Measurements from ENCODE around the gene RAMP1. TPM values are rescaled to one million over a fixed set of nuclear protein-coding genes. Genes with fewer than 3 reads are reported as not detected.

The RAMP1 gene
- total and polyA plus RNA-seq, 9 of the 15 experiments (the other 6 are each of a cell fraction or from before 2014, with no cell fraction given) = 0.72 to 0.77 TPM; not detected in 7

- Histone ChIP-seq H3K27me3 (ENCODE audit: control insufficient read depth in 2 of 2, insufficient read depth in 2 of 2, low read length in 2 of 2) (peaks cover 10 to 47% of the 10 kb centered on the region in 2 experiments; a peak in 4 of 5 replicates), H3K36me3 (ENCODE audit: control insufficient read depth, insufficient read depth, low read length) (no peaks in the 10 kb centered on the region), H3K4me2 (ENCODE audit: insufficient read depth, low read length) (no peak overlapping the region), H3K4me1 (replicated peaks in 1 of 2; ENCODE audit: control insufficient read depth in 2 of 2, insufficient read depth in 2 of 2, low read length in 2 of 2) (peaks cover 0 to 8% of the 10 kb centered on the region in 2 experiments; a peak in 1 of 5 replicates), H3K9ac (ENCODE audit: insufficient read depth in 1 of 2, low read depth in 2 of 2, low read length in 2 of 2) (no peak overlapping the region), H3K9me1 (ENCODE audit: control insufficient read depth, insufficient read depth, low read length) (no peaks in the 10 kb centered on the region), H3K27ac (ENCODE audit: extremely low read depth, low read depth, low read length) (no peak overlapping the region), H3K79me2 (ENCODE audit: control insufficient read depth, insufficient read depth, low read length) (no peaks in the 10 kb centered on the region), H2AFZ (ENCODE audit: low read depth, low read length) (no peak overlapping the region), H4K20me1 (replicated peaks; ENCODE audit: control insufficient read depth, insufficient read depth, low read length) (no peaks in the 10 kb centered on the region), H3K9me3 (replicated peaks; ENCODE audit: control insufficient read depth, insufficient read depth, low read depth, low read length) (no peaks in the 10 kb centered on the region), H3K4me3 (no peak overlapping the region)
- in situ Hi-C loops (cut with MboI) (loop anchor here (10.0 to 25.0 kb wide), 2 partner anchors 246 to 404 kb away; partner anchors contain the start of gene ESPNL), intact Hi-C loops (cut with micrococcal nuclease) (loop anchor here (1.0 to 10.0 kb wide), 3 partner anchors 251 to 404 kb away; partner anchors contain the start of gene KLHL30)
- 18% methylated on average over 11 of the region's 14 CpGs for WGBS (ENCODE audit: insufficient coverage, low coverage, missing lambda C conversion rate)
- DNase-seq (ENCODE audit: extremely low read depth in 1 of 4, low spot score in 3 of 4) (peak; percentile 37 to 62 (median 48)), FAIRE-seq (peak; percentile 83), ATAC-seq (peak; percentile 98)
- ChIA-PET CTCF (ENCODE audit: low intra/inter-chr PET ratio) (interaction anchor here (0.7 to 1.8 kb wide), 4 partner anchors 249 to 405 kb away, joined by 3 to 13 read pairs (median 4); no protein-coding TSS in a partner anchor), POLR2A (interaction anchor here (0.8 kb wide), 1 partner anchor 257 kb away, joined by 3 read pairs; no protein-coding TSS in a partner anchor)
- BruUV-seq (replicated peaks) = no TSS peak
- TF ChIP-seq HMGN3 (IDR thresholded peaks at IDR 0.05; ENCODE audit: borderline replicate concordance, extremely low read depth, insufficient read length, low read depth, low read length) (no peak), MYBL2 (IDR thresholded peaks at IDR 0.05; ENCODE audit: low read depth) (no peak), MYBL2 (CRISPR knock-in tag; IDR thresholded peaks at IDR 0.05; ENCODE audit: borderline replicate concordance) (no peak), IRF2 (CRISPR knock-in tag; IDR thresholded peaks at IDR 0.05) (no peak), MYNN (IDR thresholded peaks at IDR 0.05) (no peak), MYNN (CRISPR knock-in tag; IDR thresholded peaks at IDR 0.05) (no peak), SMC3 (conservative IDR thresholded peaks at IDR 0.05; ENCODE audit: insufficient read depth, low read depth, low read length) (peak; percentile 72), RUNX1 (IDR thresholded peaks at IDR 0.05; ENCODE audit: low read depth) (no peak), NR2C2 (CRISPR knock-in tag; IDR thresholded peaks at IDR 0.05) (no peak), NR2C2 (tag; IDR thresholded peaks at IDR 0.05) (no peak), FOXK1 (CRISPR knock-in tag; IDR thresholded peaks at IDR 0.05; ENCODE audit: borderline replicate concordance) (no peak), HDAC8 (tag; IDR thresholded peaks at IDR 0.05) (no peak), TCF7 (IDR thresholded peaks at IDR 0.05; ENCODE audit: borderline replicate concordance) (no peak), BRF2 (IDR thresholded peaks at IDR 0.05; ENCODE audit: borderline replicate concordance, insufficient read depth, insufficient read length) (no peak), CAMTA2 (CRISPR knock-in tag; conservative IDR thresholded peaks at IDR 0.05) (no peak), DIDO1 (tag; IDR thresholded peaks at IDR 0.05; ENCODE audit: low read depth) (no peak)
- TF ChIP-seq, protein P1, sequence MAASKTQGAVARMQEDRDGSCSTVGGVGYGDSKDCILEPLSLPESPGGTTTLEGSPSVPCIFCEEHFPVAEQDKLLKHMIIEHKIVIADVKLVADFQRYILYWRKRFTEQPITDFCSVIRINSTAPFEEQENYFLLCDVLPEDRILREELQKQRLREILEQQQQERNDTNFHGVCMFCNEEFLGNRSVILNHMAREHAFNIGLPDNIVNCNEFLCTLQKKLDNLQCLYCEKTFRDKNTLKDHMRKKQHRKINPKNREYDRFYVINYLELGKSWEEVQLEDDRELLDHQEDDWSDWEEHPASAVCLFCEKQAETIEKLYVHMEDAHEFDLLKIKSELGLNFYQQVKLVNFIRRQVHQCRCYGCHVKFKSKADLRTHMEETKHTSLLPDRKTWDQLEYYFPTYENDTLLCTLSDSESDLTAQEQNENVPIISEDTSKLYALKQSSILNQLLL (CRISPR knock-in tag; IDR thresholded peaks at IDR 0.05; ENCODE audit: borderline replicate concordance) = no peak
- TF ChIP-seq, protein P2, sequence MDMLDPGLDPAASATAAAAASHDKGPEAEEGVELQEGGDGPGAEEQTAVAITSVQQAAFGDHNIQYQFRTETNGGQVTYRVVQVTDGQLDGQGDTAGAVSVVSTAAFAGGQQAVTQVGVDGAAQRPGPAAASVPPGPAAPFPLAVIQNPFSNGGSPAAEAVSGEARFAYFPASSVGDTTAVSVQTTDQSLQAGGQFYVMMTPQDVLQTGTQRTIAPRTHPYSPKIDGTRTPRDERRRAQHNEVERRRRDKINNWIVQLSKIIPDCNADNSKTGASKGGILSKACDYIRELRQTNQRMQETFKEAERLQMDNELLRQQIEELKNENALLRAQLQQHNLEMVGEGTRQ (CRISPR knock-in tag; IDR thresholded peaks at IDR 0.05) = no peak
Measured at GRCh38 chr2:237858294-237859081, 935 bp upstream of the RAMP1 start.
